HT1080 (cell line): ENCODE data around the gene OPCML. TPM values are rescaled to one million over a fixed set of nuclear protein-coding genes. Genes with fewer than 3 reads are reported as not detected.

Source experiments
- DNase-seq: peaks from one replicate; pipeline ENCODE4 v3.0.0-alpha.2; 2015; ENCODE audit warnings: low read depth
- total RNA-seq: library from RNA; depleted of rRNA; stranded (reverse); fragments of >200 nt; shearing (Covaris generic); gene quantifications from 2 replicates; pipeline ENCODE4 v1.2.3, GENCODE V29; 2014

Gene OPCML
- total RNA-seq, 1 experiment from 2014 or later: 0.13 TPM

DNA sequence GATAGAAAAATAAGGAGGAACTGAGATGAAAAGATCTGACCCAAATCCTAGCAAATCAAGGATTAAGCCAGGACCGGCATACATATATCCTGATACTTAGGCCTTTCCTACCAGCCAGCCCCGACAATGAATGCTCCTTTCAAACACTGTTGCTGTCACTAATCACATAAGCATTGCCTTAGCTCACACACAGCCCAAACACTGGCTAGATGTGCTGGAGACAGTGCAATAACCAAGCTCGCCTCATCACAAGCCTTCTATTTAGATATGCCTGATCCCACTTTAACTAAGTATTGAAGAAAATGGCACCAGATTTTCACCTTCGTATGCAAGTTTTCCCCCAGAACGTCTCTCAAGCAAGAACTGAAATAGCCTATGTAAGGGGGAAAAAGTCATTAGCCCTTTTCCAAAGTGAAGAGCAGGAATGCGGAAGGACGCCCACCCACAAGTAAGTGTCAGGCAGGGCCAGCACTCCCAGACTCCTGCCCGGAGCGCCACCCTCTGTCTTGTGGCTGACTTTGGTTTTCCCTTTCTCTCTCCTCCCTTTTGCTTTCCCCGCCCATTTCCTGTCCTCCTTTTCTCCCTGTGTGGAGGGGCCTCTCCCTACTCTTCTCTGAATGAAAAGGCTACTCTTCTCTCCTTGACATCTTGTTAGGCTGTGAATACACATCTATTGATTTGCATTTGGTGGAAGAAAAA lies 8.9 kb upstream of the OPCML start:
- peak; percentile 7 for DNase-seq

DNA sequence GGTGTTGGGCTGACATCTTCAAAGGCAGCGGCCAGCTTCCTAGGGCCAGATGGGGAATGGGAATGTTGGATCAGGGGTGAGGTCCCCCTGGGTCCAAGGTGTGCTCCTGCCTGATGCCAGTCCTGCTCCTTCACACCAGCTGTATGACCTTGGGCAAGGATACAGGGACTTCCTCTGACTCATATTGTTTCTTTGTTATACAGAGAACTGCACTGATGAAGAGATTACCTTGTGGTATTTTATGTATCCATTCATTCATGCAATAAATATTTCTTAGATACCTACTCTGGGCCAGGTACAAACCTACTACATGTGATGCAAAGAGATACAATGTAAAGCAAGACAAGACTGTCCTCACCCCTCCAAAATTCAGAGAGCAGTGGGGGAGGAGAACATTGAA lies 3.9 kb upstream of the OPCML start:
- no peak for DNase-seq

DNA sequence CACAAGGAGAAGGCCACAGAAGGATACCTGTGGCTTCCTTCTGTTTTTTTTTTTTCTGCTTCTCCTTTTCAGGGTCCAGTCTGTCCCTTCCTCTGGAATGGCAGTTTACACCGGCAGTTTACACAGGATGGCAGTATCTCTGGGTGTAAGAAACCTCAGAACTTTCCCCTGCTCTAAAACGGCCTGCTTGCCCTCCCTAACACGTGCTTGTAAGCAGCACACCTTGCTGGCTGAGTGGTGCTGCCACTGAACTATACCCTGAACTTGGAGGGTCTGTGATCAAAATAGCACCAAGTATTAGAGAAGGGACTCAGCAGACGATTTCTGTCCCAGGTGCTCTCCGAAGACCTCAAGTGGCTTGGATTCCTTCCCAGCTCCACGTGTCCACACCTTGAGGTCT lies 904 bp upstream of the OPCML start:
- no peak for DNase-seq

DNA sequence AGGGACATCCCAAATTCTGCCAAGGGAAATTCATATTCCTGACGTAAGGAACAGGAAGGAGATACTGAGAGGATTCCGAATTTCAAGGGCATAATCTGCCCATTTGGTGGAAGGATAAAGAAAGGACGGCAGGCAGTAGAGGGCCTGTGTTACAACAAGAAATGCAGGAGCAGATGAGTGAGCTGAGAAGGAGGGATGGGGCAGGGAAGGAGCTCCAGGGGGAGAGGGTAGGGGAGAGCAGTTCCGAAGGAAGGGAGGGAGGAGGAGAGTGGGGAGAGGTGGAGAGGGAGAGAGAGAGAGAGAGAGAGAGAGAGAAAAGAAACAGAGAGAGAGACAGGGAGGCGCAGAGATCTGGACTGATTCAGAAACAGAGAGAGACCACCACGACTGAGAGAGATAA lies 843 bp downstream of the OPCML start:
- DNase-seq: no peak

DNA sequence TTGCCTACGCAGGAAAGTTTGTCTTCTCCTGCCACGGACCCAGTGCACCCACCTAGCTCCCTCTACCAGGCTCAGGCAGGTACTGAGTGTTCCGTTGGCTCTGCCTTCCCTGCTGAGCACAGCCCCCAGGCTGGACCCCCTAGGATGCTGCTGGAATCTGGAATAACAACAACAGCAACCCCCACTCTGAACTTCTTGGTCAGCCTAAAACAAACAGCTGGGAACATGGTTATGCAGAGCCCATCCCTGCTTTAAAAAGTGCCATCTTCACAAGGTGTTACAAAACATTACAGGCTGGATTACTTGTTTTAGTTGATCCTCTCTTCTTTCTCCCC lies 1.8 kb downstream of the OPCML start:
- DNase-seq: no peak

DNA sequence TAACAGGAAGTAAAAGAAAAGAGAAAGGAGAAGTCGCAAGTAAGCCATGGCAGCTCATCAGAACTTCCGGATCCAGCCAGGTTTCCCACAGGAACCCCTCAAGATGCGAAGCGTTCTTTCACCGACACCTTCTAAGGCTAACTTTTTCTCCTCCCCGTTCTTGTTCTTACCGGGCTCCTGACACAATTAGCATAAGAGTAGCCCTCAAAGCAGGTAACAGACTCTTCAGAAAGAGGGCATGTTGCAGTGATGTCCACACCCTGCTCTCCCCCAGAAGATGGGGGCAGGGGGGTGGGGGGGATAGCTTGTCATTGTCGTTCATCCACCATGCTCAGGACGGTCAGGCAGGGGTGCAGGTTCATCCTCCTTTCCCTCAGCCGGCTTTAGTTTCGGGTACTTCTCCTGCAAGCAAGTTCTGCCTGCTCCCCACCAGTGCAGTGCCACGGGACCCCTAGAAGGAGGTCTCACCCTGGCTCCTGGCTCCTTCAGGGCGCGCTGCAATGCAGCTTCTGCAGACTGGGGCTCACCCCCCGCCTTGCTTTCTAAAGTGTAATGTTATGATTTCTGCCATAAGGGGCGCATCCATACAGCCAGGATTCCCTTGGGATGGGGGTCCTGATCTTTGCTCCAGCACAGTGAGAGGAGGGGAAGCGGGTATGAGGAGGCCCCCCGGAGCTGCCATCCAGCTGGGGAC lies 2.3 kb downstream of the OPCML start:
- DNase-seq: no peak

DNA sequence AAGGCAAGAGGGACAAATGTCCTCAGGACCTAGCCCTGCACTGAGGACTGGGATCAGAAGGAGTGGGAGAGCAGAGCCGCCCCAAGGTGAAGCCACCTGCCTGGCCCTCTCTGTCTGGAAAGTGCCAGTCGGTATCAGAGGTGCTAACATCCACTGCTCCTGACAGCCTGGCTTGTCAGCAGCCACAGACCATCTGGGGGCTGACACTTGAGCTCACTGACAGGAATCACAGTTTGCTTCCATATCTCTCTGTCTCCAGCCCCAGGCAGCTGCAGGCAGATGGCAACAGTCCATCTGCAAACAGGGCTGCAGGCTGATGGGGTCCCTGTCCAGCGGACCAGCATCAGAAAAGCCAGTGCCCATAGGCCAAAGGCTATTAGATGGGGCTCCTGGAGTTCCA lies 5.5 kb downstream of the OPCML start:
- no peak for DNase-seq

DNA sequence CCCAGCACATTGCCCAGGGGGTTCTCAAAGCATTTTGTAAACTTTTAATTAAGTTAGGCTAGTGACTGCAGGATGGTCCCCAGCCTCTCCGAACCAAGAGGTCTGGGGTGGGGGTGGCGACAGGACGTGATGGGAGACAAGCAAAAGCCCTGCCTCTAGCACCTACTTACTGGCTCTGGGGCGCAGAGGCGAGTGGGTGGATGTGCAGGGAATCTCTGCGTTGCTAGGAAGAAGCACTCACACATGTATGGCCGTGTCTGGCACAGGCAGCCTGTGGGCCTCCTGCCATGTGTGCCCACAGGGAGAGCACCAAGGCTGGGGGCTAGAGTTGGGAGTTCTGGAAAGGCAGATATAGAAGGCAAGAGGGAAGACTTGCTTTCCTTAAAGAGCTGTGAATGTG lies 6.3 kb downstream of the OPCML start:
- no peak for DNase-seq

DNA sequence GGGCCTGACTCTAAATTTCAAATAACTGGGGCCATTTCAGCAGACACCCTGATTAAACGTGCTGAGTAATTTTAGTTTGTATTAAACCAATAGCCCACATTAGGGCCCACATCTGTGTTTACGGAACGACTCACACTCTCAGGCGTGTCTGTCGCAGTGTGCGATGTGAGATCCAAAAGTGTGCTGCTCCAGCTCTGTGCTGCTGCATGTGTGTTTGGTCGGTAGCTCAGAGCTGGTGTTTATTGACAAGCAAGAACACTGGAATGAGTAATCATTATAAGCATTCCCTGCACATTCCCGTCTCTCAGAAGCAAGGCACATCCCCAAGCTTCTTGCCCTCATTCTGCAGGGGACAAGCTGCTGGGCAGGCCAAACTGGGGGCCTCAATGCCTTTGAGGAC lies 7.8 kb downstream of the OPCML start:
- DNase-seq: no peak

DNA sequence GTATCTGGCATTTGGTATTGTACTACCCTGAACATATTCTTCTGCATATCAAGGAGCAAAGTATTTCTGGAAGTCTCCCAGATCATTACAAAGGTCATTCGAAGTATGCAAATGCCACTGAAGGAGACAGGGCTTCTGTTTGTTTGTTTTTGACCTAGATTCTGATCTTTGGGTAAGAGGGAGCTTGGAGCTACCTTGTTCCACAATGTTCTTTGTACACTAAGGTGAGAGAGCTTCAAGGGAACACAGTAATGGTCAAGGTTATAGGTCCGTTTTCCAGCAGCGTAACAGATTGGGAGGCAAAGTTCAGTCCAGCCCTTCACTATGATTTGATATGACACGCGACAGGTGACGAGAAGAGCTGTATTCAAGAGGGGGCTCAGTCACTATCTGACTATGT lies 10.0 kb downstream of the OPCML start:
- no peak for DNase-seq

DNA sequence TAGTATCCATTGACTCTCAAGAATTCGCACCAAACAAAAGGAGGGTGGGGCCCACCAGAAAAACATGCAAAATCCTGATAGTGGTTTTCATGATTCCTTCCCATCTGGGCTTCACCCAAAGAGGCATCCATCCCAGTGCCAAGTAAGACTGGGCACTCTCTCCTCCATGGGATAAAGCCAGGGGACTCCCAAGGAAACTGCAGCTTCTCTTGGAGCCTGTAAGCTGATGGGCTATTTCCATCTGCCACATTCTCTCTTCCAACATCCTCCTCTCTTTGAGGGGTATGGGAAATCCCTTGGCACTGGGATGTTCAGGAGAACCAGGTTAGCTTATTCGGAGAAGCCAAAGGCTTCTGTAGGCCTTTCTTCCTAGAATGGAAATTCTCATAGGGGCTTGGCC lies 10.8 kb downstream of the OPCML start:
- DNase-seq: no peak

DNA sequence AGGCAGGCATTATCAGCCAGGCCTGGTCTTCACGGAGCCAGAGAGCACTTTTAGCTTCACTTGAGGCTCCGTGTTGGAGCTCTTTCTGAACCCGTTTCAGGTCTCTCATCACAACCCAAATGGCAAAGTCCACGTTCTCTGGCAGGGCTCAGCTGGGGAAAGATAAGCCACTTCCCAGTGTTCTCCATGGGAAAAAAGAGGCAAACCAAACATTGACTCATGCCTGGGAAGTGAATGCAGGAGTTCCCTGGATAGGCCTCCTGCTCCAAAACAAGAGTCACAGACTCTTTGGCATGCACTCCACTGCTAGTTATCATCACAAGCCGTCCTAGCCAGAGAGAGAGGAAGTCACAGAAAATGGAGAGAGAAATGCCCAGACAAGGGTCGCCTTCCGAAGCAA lies 11.6 kb downstream of the OPCML start:
- DNase-seq: peak; percentile 28

DNA sequence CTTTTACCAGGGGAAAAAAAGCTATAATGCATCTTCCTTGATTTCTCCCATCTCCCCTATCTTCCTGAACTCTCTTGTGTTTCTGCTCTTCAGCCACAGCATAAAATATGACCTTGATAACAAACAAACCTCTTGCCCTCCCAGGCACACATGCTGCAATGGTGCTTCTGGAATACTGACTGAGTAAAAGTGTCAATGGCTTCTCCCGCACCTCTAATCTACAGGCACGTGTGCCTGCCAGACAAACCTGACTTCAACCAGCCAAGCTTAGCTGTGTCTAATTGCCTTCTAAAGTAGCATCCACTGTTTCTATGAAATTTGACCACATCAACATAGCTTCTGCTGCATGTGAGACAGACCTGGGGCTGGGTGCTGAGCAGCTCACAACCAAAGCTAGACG lies 12.7 kb downstream of the OPCML start:
- DNase-seq: no peak

DNA sequence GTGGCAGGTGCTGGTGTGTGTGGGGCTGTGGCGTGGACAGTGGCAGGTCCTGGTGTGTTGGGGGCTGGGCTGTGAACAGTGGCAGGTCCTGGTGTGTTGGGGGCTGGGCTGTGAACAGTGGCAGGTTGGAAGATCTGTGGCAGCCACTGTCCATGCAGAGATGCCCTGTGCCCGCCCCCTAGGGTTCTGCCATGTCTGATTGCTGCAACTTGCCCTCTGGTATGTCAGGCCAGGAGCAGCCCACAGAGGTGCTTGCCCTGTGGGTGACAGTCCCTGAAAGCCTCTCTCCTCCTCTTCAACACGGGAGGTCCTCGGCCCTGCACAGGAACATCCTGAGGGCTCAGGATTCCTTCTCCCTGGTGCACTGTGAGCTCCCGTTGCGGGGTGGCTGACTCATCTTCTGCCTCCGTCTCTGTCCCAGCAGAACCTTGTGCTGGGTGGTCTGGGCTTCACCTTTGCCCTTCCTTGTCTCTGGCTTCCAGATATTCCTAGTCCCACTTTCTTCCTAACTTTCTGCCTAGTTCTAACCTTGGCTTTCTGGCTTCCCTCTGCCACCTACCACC lies 13.5 kb downstream of the OPCML start:
- DNase-seq: no peak

DNA sequence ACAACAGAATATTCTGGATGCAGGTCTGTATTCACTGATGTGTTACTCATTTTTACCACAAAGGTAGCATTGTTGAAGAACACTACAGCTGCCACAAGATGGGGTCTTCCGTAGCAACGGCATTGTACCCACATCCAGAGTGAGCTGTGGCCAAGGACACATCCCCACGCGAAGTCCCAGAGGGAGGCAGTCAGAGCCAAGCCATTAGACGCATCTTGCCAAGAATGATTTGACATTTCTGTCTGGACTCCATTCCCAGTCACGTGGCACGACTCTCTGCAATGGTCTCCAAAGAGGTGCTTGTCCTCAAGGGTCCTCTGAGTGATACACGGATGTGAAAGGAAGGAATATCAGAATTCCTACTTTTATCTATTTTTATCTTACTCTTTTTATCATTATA lies 15.5 kb downstream of the OPCML start:
- DNase-seq: no peak

DNA sequence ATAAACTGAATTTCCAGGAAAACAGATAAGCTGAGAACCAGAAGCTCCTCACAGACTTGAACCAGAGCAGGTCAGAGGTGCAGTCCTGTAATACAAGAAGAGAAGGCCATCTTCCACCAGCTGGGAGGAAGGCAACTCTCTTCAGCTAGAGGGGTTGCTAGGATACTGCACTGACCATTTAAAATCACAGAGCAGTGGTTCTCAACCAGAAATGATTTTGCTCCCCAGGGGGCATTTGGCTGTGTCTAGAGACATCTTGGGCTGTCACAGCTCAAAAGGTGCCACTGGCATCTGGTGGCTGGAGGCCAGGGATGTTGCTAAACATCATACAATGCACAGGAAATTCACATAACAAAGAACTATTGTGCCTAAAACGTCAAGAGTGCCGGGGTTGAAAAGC lies 17.2 kb downstream of the OPCML start:
- DNase-seq: peak; percentile 7

DNA sequence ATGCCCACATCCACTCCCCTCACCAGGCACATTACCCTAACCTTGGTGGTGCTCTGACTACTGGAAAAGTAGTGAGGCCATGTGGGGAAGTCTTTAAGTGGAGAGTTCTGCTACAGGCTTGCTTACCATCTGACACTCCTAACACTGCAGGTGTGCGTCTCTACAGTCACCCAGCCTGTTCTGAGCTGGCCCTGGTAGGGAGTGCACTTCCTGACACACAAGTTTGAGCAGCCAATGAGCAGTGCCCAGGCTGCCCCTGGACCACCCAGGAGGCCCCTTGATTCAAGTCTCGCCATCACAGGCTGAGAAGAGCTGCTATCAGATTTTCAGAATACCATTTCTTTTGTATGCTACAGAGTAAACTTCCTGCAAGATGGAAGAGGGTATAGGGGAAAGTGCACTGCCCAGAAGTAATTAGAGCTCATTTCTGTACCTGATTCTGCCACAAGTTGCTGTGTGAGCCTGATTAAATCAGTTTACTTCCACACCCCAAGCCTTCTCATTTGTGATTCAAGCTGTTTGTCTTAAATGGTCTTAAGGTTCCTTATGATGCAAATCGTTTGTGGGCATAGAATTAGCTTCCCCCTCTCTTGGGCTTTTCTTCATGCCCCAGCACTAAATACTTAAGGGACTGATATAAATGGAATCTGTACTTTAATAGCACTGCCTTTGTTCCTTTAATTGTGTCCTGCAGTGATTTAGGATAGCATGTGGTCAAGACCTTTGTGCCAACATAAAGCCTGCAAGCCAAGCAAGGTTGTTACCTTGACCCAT lies 22.2 kb downstream of the OPCML start:
- DNase-seq: no peak

DNA sequence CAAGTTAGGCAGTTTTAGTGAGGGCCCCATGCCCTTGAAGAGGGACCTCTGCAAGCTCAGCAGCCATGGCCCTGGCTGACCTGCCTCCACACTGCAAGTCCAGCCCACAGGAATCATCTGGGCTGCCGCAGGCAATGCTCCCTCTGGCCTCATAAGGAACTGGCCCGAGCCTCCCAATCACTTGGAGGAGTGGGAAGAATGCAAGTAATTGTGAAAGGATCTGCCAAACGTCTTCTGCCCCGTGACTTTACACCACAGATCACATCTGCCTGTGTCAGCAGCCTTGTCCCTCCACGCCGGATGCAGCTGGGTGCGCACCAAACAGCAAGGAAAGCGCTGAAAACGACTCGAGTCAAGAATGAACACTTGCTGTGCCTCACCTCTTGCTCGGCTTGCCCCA lies 23.8 kb downstream of the OPCML start:
- DNase-seq: no peak

DNA sequence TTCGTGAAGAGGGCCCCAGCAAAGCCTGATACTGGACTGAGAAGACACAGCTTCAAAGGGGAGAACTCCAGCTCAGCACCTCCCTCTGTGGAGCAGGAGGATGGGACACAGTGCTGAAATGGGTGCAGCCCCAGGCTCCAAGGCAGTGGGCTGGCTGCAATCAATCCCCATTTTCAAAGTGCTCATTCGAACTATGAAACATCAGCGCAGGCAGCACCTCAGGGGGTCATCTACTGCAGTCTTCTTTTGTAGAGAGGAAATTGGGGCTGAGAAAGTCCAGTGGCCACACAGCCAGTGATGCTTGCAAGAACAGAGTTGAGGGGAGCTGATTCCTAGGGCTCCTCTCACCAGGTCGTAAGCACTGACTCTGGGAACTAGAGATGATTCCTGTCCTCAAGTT lies 25.1 kb downstream of the OPCML start:
- DNase-seq: no peak

DNA sequence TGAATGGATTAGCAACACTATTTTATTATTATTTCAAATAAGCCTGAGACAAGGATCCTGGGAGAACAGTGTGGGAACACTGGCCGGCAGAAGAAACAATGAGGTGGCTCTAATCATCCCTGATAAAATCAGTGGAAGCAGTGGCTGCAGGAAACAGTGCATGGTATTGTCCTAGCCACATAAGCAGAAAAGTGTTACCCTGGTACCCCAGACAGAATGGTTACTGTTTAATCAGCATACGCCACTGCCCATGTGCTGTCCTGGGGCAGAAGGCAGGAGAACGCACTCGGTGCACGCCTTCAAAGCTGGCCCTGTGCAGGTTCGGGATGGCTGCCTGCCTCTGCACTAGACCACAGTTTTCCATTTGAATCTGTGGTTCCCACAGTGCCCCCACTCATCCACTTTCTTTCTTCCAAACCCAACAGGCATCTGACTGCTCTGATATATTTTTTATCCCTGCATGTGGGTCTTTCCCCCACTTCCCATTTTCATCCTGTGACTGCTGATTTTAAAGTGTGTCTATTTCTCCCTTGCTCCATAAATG lies 25.7 kb downstream of the OPCML start:
- DNase-seq: no peak

DNA sequence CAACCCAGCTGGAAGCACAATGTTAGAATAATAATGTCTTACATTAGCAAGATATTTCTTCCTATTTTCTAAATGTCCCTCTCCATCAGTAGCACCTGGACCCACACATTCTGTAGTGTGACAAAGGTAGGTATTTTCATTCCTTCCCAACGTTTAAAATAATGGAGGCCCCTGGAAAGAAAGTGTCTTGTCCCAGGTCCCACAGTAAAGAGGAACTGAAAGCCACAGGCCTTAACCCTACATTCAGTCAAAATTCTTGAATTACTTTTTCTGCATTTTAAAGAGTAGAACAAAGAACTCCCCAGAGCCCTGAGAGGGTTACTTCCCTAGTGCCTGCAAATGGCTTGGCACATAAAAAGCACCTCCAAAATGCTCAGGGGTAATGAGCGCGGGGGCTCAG lies 26.3 kb downstream of the OPCML start:
- DNase-seq: no peak

DNA sequence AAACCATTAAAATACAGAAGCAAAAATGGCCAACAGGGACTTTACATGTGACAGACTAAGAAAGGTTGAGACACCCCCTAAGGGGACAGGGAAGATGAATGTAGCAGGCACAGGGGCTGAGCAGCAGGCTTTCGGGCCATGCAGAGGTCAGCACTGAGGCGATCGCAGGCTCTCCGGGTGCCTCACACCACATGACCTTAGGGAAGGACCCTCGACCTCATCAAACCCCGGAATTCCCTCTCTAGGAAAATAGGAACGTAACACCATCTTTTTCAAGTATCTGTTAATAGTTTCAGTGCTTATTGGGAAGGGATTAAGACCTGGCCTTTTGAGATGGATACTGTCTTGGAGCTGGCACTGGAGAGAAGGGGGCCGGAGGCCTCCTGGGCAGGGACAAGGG lies 27.4 kb downstream of the OPCML start:
- no peak for DNase-seq
